WTC11 (cell line): ENCODE data around the gene SS18. TPM values are rescaled to one million over a fixed set of nuclear protein-coding genes. Genes with fewer than 3 reads are reported as not detected.

Experiments
- ATAC-seq: fragments of 200-7000 bp; cut with Tn5 transposase; 2 replicates; pipeline ENCODE4 v1.10.0; 2021; ENCODE audit warnings: mild to moderate bottlenecking, moderate library complexity
- CTCF ChIA-PET: fragments of 300-600 bp; sonication (Branson Sonifier 250); formaldehyde crosslinking; loops from one replicate; lab custom pipeline; 2021; ENCODE audit warnings: antibody characterized with exemption; lab: Charles Lee
- POLR2A ChIA-PET: fragments of 350-600 bp; sonication (Branson Sonifier 250); formaldehyde crosslinking; loops from one replicate; lab custom pipeline; 2021; ENCODE audit warnings: antibody characterized with exemption; lab: Charles Lee
- DNase-seq: peaks from one replicate; pipeline ENCODE4 v3.0.0; 2021; ENCODE audit warnings: low spot score
- H3K27ac Mint-ChIP-seq: 2 replicates; pipeline ENCODE4 v1.8.0; 2021; ENCODE audit warnings: mixed read lengths
- H3K27me3 Mint-ChIP-seq: 2 replicates; pipeline ENCODE4 v1.8.0; 2021; ENCODE audit warnings: low read depth, mild to moderate bottlenecking, moderate library complexity, mixed read lengths
- H3K36me3 Mint-ChIP-seq: 2 replicates; pipeline ENCODE4 v1.8.0; 2021; ENCODE audit warnings: mixed read lengths
- H3K4me1 Mint-ChIP-seq: 2 replicates; pipeline ENCODE4 v1.8.0; 2022; ENCODE audit warnings: mixed read lengths
- H3K4me3 Mint-ChIP-seq: 2 replicates; pipeline ENCODE4 v1.8.0; 2021; ENCODE audit warnings: mild to moderate bottlenecking, moderate library complexity, mixed read lengths
- H3K9me3 Mint-ChIP-seq: 2 replicates; pipeline ENCODE4 v1.8.0; 2021; ENCODE audit warnings: mixed read lengths
- ATF1 ChIP-seq: sonication (generic); formaldehyde crosslinking; IDR thresholded peaks from 2 replicates; pipeline ENCODE4 v1.8.1; 2023; ENCODE audit warnings: mild to moderate bottlenecking, moderate library complexity, missing genetic modification reagents
- CTCF ChIP-seq: fragments of 200-600 bp; IDR thresholded peaks from 2 replicates; pipeline ENCODE4 v1.8.0; 2022; ENCODE audit warnings: antibody characterized with exemption
- EMX1 ChIP-seq: fragments of 250-450 bp; sonication (Bioruptor Pico); IDR thresholded peaks from 2 replicates; pipeline ENCODE4 v1.8.0; 2021; ENCODE audit warnings: mild to moderate bottlenecking
- ESRRA ChIP-seq: sonication (generic); formaldehyde crosslinking; IDR thresholded peaks from 2 replicates; pipeline ENCODE4 v1.8.1; 2022; ENCODE audit warnings: mild to moderate bottlenecking, missing genetic modification reagents, borderline replicate concordance
- FOXP4 ChIP-seq: sonication (generic); formaldehyde crosslinking; IDR thresholded peaks from 2 replicates; pipeline ENCODE4 v1.8.0; 2022; ENCODE audit warnings: mild to moderate bottlenecking, missing genetic modification reagents
- GABPB1 ChIP-seq: sonication (generic); formaldehyde crosslinking; IDR thresholded peaks from 2 replicates; pipeline ENCODE4 v1.8.1; 2023; ENCODE audit warnings: mild to moderate bottlenecking, missing genetic modification reagents
- GTF2I ChIP-seq: fragments of 250-450 bp; sonication (Bioruptor Pico); conservative IDR thresholded peaks from 2 replicates; pipeline ENCODE4 v1.4.0; 2021; ENCODE audit warnings: mild to moderate bottlenecking
- HMGXB4 ChIP-seq: sonication (generic); formaldehyde crosslinking; IDR thresholded peaks from 2 replicates; pipeline ENCODE4 v1.8.1; 2023; ENCODE audit warnings: mild to moderate bottlenecking, moderate library complexity, missing genetic modification reagents
- MLX ChIP-seq: sonication (generic); formaldehyde crosslinking; IDR thresholded peaks from 2 replicates; pipeline ENCODE4 v1.8.1; 2023; ENCODE audit warnings: mild to moderate bottlenecking, missing genetic modification reagents, moderate library complexity
- SMAD4 ChIP-seq: sonication (generic); formaldehyde crosslinking; IDR thresholded peaks from 2 replicates; pipeline ENCODE4 v1.8.0; 2022; ENCODE audit warnings: mild to moderate bottlenecking, missing genetic modification reagents
- SOX15 ChIP-seq: fragments of 250-450 bp; sonication (Bioruptor Pico); IDR thresholded peaks from 2 replicates; pipeline ENCODE4 v1.9.0; 2021; ENCODE audit warnings: mild to moderate bottlenecking
- ZBTB21 ChIP-seq: sonication (generic); formaldehyde crosslinking; IDR thresholded peaks from 2 replicates; pipeline ENCODE4 v1.8.1; 2023; ENCODE audit warnings: mild to moderate bottlenecking, missing genetic modification reagents, borderline replicate concordance
- total RNA-seq: library from RNA; stranded (reverse); gene quantifications from 3 replicates; pipeline ENCODE4 v1.2.3, GENCODE V29; 2021
- TF ChIP-seq, protein P1 (sequence below): sonication (generic); formaldehyde crosslinking; IDR thresholded peaks from 2 replicates; pipeline ENCODE4 v1.8.0; 2022; ENCODE audit warnings: missing genetic modification reagents
- TF ChIP-seq, protein P2 (sequence below): sonication (generic); formaldehyde crosslinking; IDR thresholded peaks from 2 replicates; pipeline ENCODE4 v1.8.0; 2023; ENCODE audit warnings: missing genetic modification reagents, mild to moderate bottlenecking, borderline replicate concordance
- TF ChIP-seq, protein P3 (sequence below): sonication (generic); formaldehyde crosslinking; IDR thresholded peaks from 2 replicates; pipeline ENCODE4 v1.8.1; 2022; ENCODE audit warnings: low read depth, missing genetic modification reagents, borderline replicate concordance
- TF ChIP-seq, protein P4 (sequence below): sonication (generic); formaldehyde crosslinking; IDR thresholded peaks from 2 replicates; pipeline ENCODE4 v1.8.1; 2023; ENCODE audit warnings: mild to moderate bottlenecking, missing genetic modification reagents, borderline replicate concordance

SS18 gene
- total RNA-seq, 1 experiment from 2014 or later: 73.0 TPM

- TF ChIP-seq, protein P1, sequence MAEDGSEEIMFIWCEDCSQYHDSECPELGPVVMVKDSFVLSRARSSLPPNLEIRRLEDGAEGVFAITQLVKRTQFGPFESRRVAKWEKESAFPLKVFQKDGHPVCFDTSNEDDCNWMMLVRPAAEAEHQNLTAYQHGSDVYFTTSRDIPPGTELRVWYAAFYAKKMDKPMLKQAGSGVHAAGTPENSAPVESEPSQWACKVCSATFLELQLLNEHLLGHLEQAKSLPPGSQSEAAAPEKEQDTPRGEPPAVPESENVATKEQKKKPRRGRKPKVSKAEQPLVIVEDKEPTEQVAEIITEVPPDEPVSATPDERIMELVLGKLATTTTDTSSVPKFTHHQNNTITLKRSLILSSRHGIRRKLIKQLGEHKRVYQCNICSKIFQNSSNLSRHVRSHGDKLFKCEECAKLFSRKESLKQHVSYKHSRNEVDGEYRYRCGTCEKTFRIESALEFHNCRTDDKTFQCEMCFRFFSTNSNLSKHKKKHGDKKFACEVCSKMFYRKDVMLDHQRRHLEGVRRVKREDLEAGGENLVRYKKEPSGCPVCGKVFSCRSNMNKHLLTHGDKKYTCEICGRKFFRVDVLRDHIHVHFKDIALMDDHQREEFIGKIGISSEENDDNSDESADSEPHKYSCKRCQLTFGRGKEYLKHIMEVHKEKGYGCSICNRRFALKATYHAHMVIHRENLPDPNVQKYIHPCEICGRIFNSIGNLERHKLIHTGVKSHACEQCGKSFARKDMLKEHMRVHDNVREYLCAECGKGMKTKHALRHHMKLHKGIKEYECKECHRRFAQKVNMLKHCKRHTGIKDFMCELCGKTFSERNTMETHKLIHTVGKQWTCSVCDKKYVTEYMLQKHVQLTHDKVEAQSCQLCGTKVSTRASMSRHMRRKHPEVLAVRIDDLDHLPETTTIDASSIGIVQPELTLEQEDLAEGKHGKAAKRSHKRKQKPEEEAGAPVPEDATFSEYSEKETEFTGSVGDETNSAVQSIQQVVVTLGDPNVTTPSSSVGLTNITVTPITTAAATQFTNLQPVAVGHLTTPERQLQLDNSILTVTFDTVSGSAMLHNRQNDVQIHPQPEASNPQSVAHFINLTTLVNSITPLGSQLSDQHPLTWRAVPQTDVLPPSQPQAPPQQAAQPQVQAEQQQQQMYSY (CRISPR knock-in tag): no peak
- TF ChIP-seq HMGXB4: no peak
- TF ChIP-seq, protein P2, sequence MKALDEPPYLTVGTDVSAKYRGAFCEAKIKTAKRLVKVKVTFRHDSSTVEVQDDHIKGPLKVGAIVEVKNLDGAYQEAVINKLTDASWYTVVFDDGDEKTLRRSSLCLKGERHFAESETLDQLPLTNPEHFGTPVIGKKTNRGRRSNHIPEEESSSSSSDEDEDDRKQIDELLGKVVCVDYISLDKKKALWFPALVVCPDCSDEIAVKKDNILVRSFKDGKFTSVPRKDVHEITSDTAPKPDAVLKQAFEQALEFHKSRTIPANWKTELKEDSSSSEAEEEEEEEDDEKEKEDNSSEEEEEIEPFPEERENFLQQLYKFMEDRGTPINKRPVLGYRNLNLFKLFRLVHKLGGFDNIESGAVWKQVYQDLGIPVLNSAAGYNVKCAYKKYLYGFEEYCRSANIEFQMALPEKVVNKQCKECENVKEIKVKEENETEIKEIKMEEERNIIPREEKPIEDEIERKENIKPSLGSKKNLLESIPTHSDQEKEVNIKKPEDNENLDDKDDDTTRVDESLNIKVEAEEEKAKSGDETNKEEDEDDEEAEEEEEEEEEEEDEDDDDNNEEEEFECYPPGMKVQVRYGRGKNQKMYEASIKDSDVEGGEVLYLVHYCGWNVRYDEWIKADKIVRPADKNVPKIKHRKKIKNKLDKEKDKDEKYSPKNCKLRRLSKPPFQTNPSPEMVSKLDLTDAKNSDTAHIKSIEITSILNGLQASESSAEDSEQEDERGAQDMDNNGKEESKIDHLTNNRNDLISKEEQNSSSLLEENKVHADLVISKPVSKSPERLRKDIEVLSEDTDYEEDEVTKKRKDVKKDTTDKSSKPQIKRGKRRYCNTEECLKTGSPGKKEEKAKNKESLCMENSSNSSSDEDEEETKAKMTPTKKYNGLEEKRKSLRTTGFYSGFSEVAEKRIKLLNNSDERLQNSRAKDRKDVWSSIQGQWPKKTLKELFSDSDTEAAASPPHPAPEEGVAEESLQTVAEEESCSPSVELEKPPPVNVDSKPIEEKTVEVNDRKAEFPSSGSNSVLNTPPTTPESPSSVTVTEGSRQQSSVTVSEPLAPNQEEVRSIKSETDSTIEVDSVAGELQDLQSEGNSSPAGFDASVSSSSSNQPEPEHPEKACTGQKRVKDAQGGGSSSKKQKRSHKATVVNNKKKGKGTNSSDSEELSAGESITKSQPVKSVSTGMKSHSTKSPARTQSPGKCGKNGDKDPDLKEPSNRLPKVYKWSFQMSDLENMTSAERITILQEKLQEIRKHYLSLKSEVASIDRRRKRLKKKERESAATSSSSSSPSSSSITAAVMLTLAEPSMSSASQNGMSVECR (CRISPR knock-in tag): no peak
These were observed 28.8 kb upstream of the SS18 start (continued) for GRCh38 chr18:26119246-26119645.

GRCh38 chr18:26104035-26104434 is 13.6 kb upstream of the SS18 start:
- no peak overlapping the region for H3K27ac Mint-ChIP-seq
- H3K4me1 Mint-ChIP-seq: no peaks in the 10 kb centered on the region
- ATAC-seq (no peak), DNase-seq (no peak)
- ChIA-PET POLR2A (no interaction called here), CTCF (no interaction called here)
- H3K4me3 Mint-ChIP-seq: no peak overlapping the region
- H3K9me3 Mint-ChIP-seq: 0 out of 2 replicates have a peak, but pooled peaks cover 3% of the 10 kb centered on the region
- H3K36me3 Mint-ChIP-seq: no peaks in the 10 kb centered on the region
- H3K27me3 Mint-ChIP-seq: no peaks in the 10 kb centered on the region
- TF ChIP-seq, protein P3, sequence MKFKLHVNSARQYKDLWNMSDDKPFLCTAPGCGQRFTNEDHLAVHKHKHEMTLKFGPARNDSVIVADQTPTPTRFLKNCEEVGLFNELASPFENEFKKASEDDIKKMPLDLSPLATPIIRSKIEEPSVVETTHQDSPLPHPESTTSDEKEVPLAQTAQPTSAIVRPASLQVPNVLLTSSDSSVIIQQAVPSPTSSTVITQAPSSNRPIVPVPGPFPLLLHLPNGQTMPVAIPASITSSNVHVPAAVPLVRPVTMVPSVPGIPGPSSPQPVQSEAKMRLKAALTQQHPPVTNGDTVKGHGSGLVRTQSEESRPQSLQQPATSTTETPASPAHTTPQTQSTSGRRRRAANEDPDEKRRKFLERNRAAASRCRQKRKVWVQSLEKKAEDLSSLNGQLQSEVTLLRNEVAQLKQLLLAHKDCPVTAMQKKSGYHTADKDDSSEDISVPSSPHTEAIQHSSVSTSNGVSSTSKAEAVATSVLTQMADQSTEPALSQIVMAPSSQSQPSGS (CRISPR knock-in tag): no peak
- TF ChIP-seq ESRRA (CRISPR knock-in tag) (no peak), CTCF (no peak), ZBTB21 (no peak), SOX15 (CRISPR knock-in tag) (no peak), EMX1 (CRISPR knock-in tag) (no peak), MLX (CRISPR knock-in tag) (no peak), SMAD4 (CRISPR knock-in tag) (no peak), FOXP4 (CRISPR knock-in tag) (no peak), ATF1 (CRISPR knock-in tag) (no peak), GABPB1 (CRISPR knock-in tag) (no peak), GTF2I (no peak)
- TF ChIP-seq, protein P4, sequence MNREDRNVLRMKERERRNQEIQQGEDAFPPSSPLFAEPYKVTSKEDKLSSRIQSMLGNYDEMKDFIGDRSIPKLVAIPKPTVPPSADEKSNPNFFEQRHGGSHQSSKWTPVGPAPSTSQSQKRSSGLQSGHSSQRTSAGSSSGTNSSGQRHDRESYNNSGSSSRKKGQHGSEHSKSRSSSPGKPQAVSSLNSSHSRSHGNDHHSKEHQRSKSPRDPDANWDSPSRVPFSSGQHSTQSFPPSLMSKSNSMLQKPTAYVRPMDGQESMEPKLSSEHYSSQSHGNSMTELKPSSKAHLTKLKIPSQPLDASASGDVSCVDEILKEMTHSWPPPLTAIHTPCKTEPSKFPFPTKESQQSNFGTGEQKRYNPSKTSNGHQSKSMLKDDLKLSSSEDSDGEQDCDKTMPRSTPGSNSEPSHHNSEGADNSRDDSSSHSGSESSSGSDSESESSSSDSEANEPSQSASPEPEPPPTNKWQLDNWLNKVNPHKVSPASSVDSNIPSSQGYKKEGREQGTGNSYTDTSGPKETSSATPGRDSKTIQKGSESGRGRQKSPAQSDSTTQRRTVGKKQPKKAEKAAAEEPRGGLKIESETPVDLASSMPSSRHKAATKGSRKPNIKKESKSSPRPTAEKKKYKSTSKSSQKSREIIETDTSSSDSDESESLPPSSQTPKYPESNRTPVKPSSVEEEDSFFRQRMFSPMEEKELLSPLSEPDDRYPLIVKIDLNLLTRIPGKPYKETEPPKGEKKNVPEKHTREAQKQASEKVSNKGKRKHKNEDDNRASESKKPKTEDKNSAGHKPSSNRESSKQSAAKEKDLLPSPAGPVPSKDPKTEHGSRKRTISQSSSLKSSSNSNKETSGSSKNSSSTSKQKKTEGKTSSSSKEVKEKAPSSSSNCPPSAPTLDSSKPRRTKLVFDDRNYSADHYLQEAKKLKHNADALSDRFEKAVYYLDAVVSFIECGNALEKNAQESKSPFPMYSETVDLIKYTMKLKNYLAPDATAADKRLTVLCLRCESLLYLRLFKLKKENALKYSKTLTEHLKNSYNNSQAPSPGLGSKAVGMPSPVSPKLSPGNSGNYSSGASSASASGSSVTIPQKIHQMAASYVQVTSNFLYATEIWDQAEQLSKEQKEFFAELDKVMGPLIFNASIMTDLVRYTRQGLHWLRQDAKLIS (CRISPR knock-in tag): no peak
